Putamen (tissue), 1 donor: ENCODE measurements around the gene LIME1.

Experiments used
- DNase-seq: peaks from one replicate; pipeline ENCODE4 v3.0.0-alpha.2; 2016; ENCODE audit warnings: low spot score

The LIME1 gene

GRCh38 chr20:63735859-63736718 is at the start of gene LIME1:
Gene LIME1, plus strand, starts transcription at chr20:63736664. Its CDS starts 886 bp downstream, at chr20:63737550.
- no peak for DNase-seq

GRCh38 chr20:63687419-63688178 is 48.9 kb upstream of the LIME1 start:
- DNase-seq, result no peak

GRCh38 chr20:63688228-63689045 is 48.0 kb upstream of the LIME1 start:
- no peak for DNase-seq

GRCh38 chr20:63689046-63690002 is 47.1 kb upstream of the LIME1 start:
- no peak for DNase-seq

GRCh38 chr20:63690003-63690897 is 46.2 kb upstream of the LIME1 start:
- DNase-seq, result no peak

GRCh38 chr20:63690898-63691710 is 45.4 kb upstream of the LIME1 start:
- DNase-seq, result no peak

- no peak for DNase-seq
Measured at GRCh38 chr20:63691711-63692435, 44.6 kb upstream of the LIME1 start.

- no peak for DNase-seq
Measured at GRCh38 chr20:63692436-63693082, 43.9 kb upstream of the LIME1 start.

GRCh38 chr20:63693083-63693732 is 43.3 kb upstream of the LIME1 start:
- no peak for DNase-seq

- no peak for DNase-seq
Measured at GRCh38 chr20:63693733-63694583, 42.5 kb upstream of the LIME1 start.

- no peak for DNase-seq
Measured at GRCh38 chr20:63694584-63695423, 41.7 kb upstream of the LIME1 start.

- no peak for DNase-seq
Measured at GRCh38 chr20:63695424-63696305, 40.8 kb upstream of the LIME1 start.

- no peak for DNase-seq
Measured at GRCh38 chr20:63696306-63696627, 40.2 kb upstream of the LIME1 start.

GRCh38 chr20:63696628-63697356 is 39.7 kb upstream of the LIME1 start, which contains the start of gene TNFRSF6B:
Gene TNFRSF6B, plus strand, starts transcription at chr20:63696652. Its CDS starts 116 bp downstream, at chr20:63696768.
- no peak for DNase-seq
